HepG2 (cell line): Measurements from ENCODE around the gene ZNF443. TPM values are rescaled to one million over a fixed set of nuclear protein-coding genes. Genes with fewer than 3 reads are reported as not detected.
A peak's percentile ranks its signal among the peaks of the same experiment; 100 is the strongest.

Experiments used
- ARID5B ChIP-seq: IDR thresholded peaks from 2 replicates; pipeline ENCODE4 v1.4.0; 2020; ENCODE audit warnings: mild to moderate bottlenecking, missing genetic modification reagents
- ATF2 ChIP-seq: sonication (generic); formaldehyde crosslinking; IDR thresholded peaks from 2 replicates; pipeline ENCODE4 v1.4.0; 2020; ENCODE audit warnings: missing genetic modification reagents
- EED ChIP-seq: sonication (generic); formaldehyde crosslinking; IDR thresholded peaks from 2 replicates; pipeline ENCODE4 v1.5.0; 2020; ENCODE audit warnings: mild to moderate bottlenecking, missing genetic modification reagents
- ELF4 ChIP-seq: sonication (generic); formaldehyde crosslinking; IDR thresholded peaks from 2 replicates; pipeline ENCODE4 v1.5.0; 2020; ENCODE audit warnings: missing genetic modification reagents, mild to moderate bottlenecking, moderate library complexity, borderline replicate concordance
- GABPB1 ChIP-seq: IDR thresholded peaks from 2 replicates; pipeline ENCODE4 v1.6.1; 2016; ENCODE audit warnings: mild to moderate bottlenecking, missing genetic modification reagents, moderate library complexity, missing compliant biosample characterization
- HHEX ChIP-seq: IDR thresholded peaks from 2 replicates; pipeline ENCODE4 v1.6.1; 2016; ENCODE audit warnings: control low read depth
- JDP2 ChIP-seq: sonication (generic); formaldehyde crosslinking; IDR thresholded peaks from 2 replicates; pipeline ENCODE4 v1.8.1; 2022; ENCODE audit warnings: missing genetic modification reagents, borderline replicate concordance
- KLF12 ChIP-seq: sonication (generic); formaldehyde crosslinking; IDR thresholded peaks from 2 replicates; pipeline ENCODE4 v1.4.0; 2020; ENCODE audit warnings: missing genetic modification reagents, borderline replicate concordance
- MXI1 ChIP-seq: IDR thresholded peaks from 3 replicates; pipeline ENCODE4 v1.6.1; 2012; ENCODE audit warnings: low read depth, low read length, inconsistent platforms, borderline replicate concordance
- PAX8 ChIP-seq: sonication (generic); formaldehyde crosslinking; IDR thresholded peaks from 2 replicates; pipeline ENCODE4 v1.8.0; 2022; ENCODE audit warnings: mild to moderate bottlenecking, missing genetic modification reagents, borderline replicate concordance
- RORA ChIP-seq: sonication (generic); formaldehyde crosslinking; IDR thresholded peaks from 2 replicates; pipeline ENCODE4 v1.5.0; 2020; ENCODE audit warnings: mild to moderate bottlenecking, missing genetic modification reagents, moderate library complexity
- SP2 ChIP-seq: sonication (generic); formaldehyde crosslinking; IDR thresholded peaks from 2 replicates; pipeline ENCODE4 v1.5.1; 2020; ENCODE audit warnings: mild to moderate bottlenecking, missing genetic modification reagents
- SRSF1 ChIP-seq: fragments of 200-400 bp; formaldehyde crosslinking; optimal IDR thresholded peaks from 2 replicates; pipeline ENCODE3; 2017; ENCODE audit warnings: mild to moderate bottlenecking, low read depth, low read length, moderate library complexity
- TEAD3 ChIP-seq: optimal IDR thresholded peaks from 2 replicates; pipeline ENCODE3; 2016; ENCODE audit warnings: borderline replicate concordance
- UBTF ChIP-seq: sonication (generic); formaldehyde crosslinking; IDR thresholded peaks from 2 replicates; pipeline ENCODE4 v1.4.0; 2020; ENCODE audit warnings: mild to moderate bottlenecking, missing genetic modification reagents
- ZBTB21 ChIP-seq: sonication (generic); formaldehyde crosslinking; IDR thresholded peaks from 2 replicates; pipeline ENCODE4 v1.4.0; 2020; ENCODE audit warnings: missing genetic modification reagents
- ZNF331 ChIP-seq: sonication (generic); formaldehyde crosslinking; IDR thresholded peaks from 2 replicates; pipeline ENCODE4 v1.4.0; 2020; ENCODE audit warnings: missing genetic modification reagents
- ZNF484 ChIP-seq: sonication (generic); formaldehyde crosslinking; IDR thresholded peaks from 2 replicates; pipeline ENCODE4 v1.5.1; 2020; ENCODE audit warnings: mild to moderate bottlenecking, low read depth, missing genetic modification reagents, borderline replicate concordance
- ZNF530 ChIP-seq: sonication (generic); formaldehyde crosslinking; IDR thresholded peaks from 2 replicates; pipeline ENCODE4 v1.5.0; 2020; ENCODE audit warnings: low read depth, mild to moderate bottlenecking, missing genetic modification reagents
- ZNF562 ChIP-seq: sonication (generic); formaldehyde crosslinking; IDR thresholded peaks from 2 replicates; pipeline ENCODE4 v1.8.0; 2022; ENCODE audit warnings: missing genetic modification reagents, borderline replicate concordance
- ZNF616 ChIP-seq: sonication (generic); formaldehyde crosslinking; IDR thresholded peaks from 2 replicates; pipeline ENCODE4 v1.5.0; 2020; ENCODE audit warnings: low read depth, mild to moderate bottlenecking, missing genetic modification reagents
- ZNF75D ChIP-seq: sonication (generic); formaldehyde crosslinking; IDR thresholded peaks from 2 replicates; pipeline ENCODE4 v1.8.1; 2023; ENCODE audit warnings: missing genetic modification reagents, mild to moderate bottlenecking, borderline replicate concordance
- ZNF776 ChIP-seq: sonication (generic); formaldehyde crosslinking; IDR thresholded peaks from 2 replicates; pipeline ENCODE4 v1.4.0; 2020; ENCODE audit warnings: mild to moderate bottlenecking, missing genetic modification reagents
- polyA plus RNA-seq, 8 experiments: library from polyadenylated mRNA; depleted of rRNA in 3 of 8; stranded (reverse) in 7 of 8; unstranded in 1 of 8; fragments of >200 nt; fragmentation: Illumina TruSeq in 4 of 8; extraction: Trizol in 4 of 8; gene quantifications; 2 replicates each; pipeline versions ENCODE4 v1.2.1 to v1.2.3, GENCODE V29; 2011 to 2016; ENCODE audit warnings: low read depth in 4 of 8, missing spikeins in 1 of 8, mixed read lengths in 1 of 8; ENCODE audit not compliant: insufficient read depth in 1 of 8
- total RNA-seq, 5 experiments: library from RNA; depleted of rRNA; stranded (reverse); fragments of >200 nt; fragmentation: Illumina TruSeq; extraction: Trizol; gene quantifications; 2 replicates each; pipeline ENCODE4 v1.2.3, GENCODE V29; 2016; ENCODE audit warnings: low read depth in 1 of 5

ZNF443 gene
- total and polyA plus RNA-seq, 2 of the 13 experiments (the other 11 are each of a cell fraction or from before 2014, with no cell fraction given) = 3.6 to 19.0 TPM

- TF ChIP-seq GABPB1 (CRISPR knock-in tag) = peak; percentile 77
- peak; percentile 85; the same call in 2 of the 3 replicates for TF ChIP-seq MXI1
- peak; percentile 79 for TF ChIP-seq UBTF (CRISPR knock-in tag)
- TF ChIP-seq ZNF776 (CRISPR knock-in tag) = 0 out of 2 replicates have a peak, but pooled peaks have one; percentile 30
- TF ChIP-seq JDP2 (CRISPR knock-in tag) = no peak
- no peak for TF ChIP-seq PAX8
- 0 out of 2 replicates have a peak, but pooled peaks have one; percentile 59 for TF ChIP-seq ELF4 (CRISPR knock-in tag)
- peak; percentile 91 for TF ChIP-seq SP2 (CRISPR knock-in tag)
- peak; percentile 29; the same call in 1 of the 2 replicates for TF ChIP-seq ATF2 (CRISPR knock-in tag)
- no peak for TF ChIP-seq ZNF562 (CRISPR knock-in tag)
- TF ChIP-seq ZNF530 (CRISPR knock-in tag) = no peak
- no peak for TF ChIP-seq ZNF75D (CRISPR knock-in tag)
- no peak for TF ChIP-seq ARID5B
- TF ChIP-seq RORA (CRISPR knock-in tag) = no peak
- no peak for TF ChIP-seq ZNF331 (CRISPR knock-in tag)
- no peak for TF ChIP-seq SRSF1
- no peak for TF ChIP-seq ZBTB21
- peak; percentile 53 for TF ChIP-seq TEAD3 (CRISPR knock-in tag)
- TF ChIP-seq EED (CRISPR knock-in tag) = no peak; the same call in 1 of the 2 replicates
- TF ChIP-seq HHEX (CRISPR knock-in tag) = no peak
- no peak; the same call in 1 of the 2 replicates for TF ChIP-seq KLF12
- no peak for TF ChIP-seq ZNF616 (CRISPR knock-in tag)
- TF ChIP-seq ZNF484 (CRISPR knock-in tag) = no peak
Measured at GRCh38 chr19:12440541-12441316, at the start of gene ZNF443 (continued).
